HepG2 (cell line): ENCODE results near the gene TAOK3. TPM values are rescaled to one million over a fixed set of nuclear protein-coding genes. Genes with fewer than 3 reads are reported as not detected.

Source experiments
- ADNP ChIP-seq: sonication (generic); formaldehyde crosslinking; IDR thresholded peaks from 2 replicates; pipeline ENCODE4 v1.4.0; 2020; ENCODE audit warnings: missing genetic modification reagents
- ELF3 ChIP-seq: IDR thresholded peaks from 2 replicates; pipeline ENCODE4 v1.6.1; 2016; ENCODE audit warnings: missing genetic modification reagents, missing compliant biosample characterization
- FOXO1 ChIP-seq: sonication (generic); formaldehyde crosslinking; IDR thresholded peaks from 2 replicates; pipeline ENCODE4 v1.4.0; 2020; ENCODE audit warnings: missing genetic modification reagents
- IKZF1 ChIP-seq: fragments of 450-650 bp; IDR thresholded peaks from 2 replicates; pipeline ENCODE4 v1.7.1; 2016
- MTA3 ChIP-seq: sonication (generic); formaldehyde crosslinking; IDR thresholded peaks from 2 replicates; pipeline ENCODE4 v1.4.0; 2020; ENCODE audit warnings: missing genetic modification reagents
- MTF1 ChIP-seq: sonication (generic); formaldehyde crosslinking; IDR thresholded peaks from 2 replicates; pipeline ENCODE4 v1.5.0; 2020; ENCODE audit warnings: missing genetic modification reagents
- NCOR1 ChIP-seq: fragments of 200-600 bp; sonication (generic); IDR thresholded peaks from 2 replicates; pipeline ENCODE4 v1.7.0; 2017; ENCODE audit warnings: antibody characterized with exemption, low read length, borderline replicate concordance
- POLR2G ChIP-seq: fragments of 200-400 bp; formaldehyde crosslinking; IDR thresholded peaks from 2 replicates; pipeline ENCODE4 v1.6.1; 2018; ENCODE audit warnings: mild to moderate bottlenecking, low read depth, low read length, moderate library complexity
- PRMT3 ChIP-seq: sonication (generic); formaldehyde crosslinking; IDR thresholded peaks from 2 replicates; pipeline ENCODE4 v1.8.1; 2022; ENCODE audit warnings: low read depth, mild to moderate bottlenecking, moderate library complexity, missing genetic modification reagents, borderline replicate concordance
- PTBP1 ChIP-seq: fragments of 200-400 bp; formaldehyde crosslinking; IDR thresholded peaks from 2 replicates; pipeline ENCODE4 v1.6.1; 2018; ENCODE audit warnings: low read length, low read depth; ENCODE audit not compliant: poor library complexity, severe bottlenecking
- SIN3A ChIP-seq: IDR thresholded peaks from 2 replicates; pipeline ENCODE4 v1.6.1; 2011; ENCODE audit warnings: low read depth, mild to moderate bottlenecking, control low read depth, low read length, borderline replicate concordance
- SKI ChIP-seq: fragments of 450-650 bp; IDR thresholded peaks from one replicate; pipeline ENCODE4 v1.6.1; 2018; ENCODE audit warnings: mild to moderate bottlenecking; ENCODE audit not compliant: partially characterized antibody
- SP4 ChIP-seq: sonication (generic); formaldehyde crosslinking; IDR thresholded peaks from 2 replicates; pipeline ENCODE4 v1.8.1; 2023; ENCODE audit warnings: mild to moderate bottlenecking, missing genetic modification reagents
- ZBTB2 ChIP-seq: sonication (generic); formaldehyde crosslinking; IDR thresholded peaks from 2 replicates; pipeline ENCODE4 v1.8.0; 2022; ENCODE audit warnings: low read depth, missing genetic modification reagents
- ZBTB33 ChIP-seq: sonication (generic); formaldehyde crosslinking; IDR thresholded peaks from 2 replicates; pipeline ENCODE4 v1.4.0; 2020; ENCODE audit warnings: missing genetic modification reagents
- ZFP91 ChIP-seq: sonication (generic); formaldehyde crosslinking; IDR thresholded peaks from 2 replicates; pipeline ENCODE4 v1.9.0; 2022; ENCODE audit warnings: missing genetic modification reagents, mild to moderate bottlenecking, borderline replicate concordance
- ZNF232 ChIP-seq: sonication (generic); formaldehyde crosslinking; IDR thresholded peaks from 2 replicates; pipeline ENCODE4 v1.4.0; 2020; ENCODE audit warnings: missing genetic modification reagents, borderline replicate concordance
- ZNF335 ChIP-seq: sonication (generic); formaldehyde crosslinking; IDR thresholded peaks from 2 replicates; pipeline ENCODE4 v1.4.0; 2020; ENCODE audit warnings: missing genetic modification reagents
- ZNF34 ChIP-seq: sonication (generic); formaldehyde crosslinking; IDR thresholded peaks from 2 replicates; pipeline ENCODE4 v1.4.0; 2020; ENCODE audit warnings: mild to moderate bottlenecking, missing genetic modification reagents, borderline replicate concordance
- ZNF614 ChIP-seq: IDR thresholded peaks from 2 replicates; pipeline ENCODE4 v1.6.1; 2018; ENCODE audit warnings: missing biosample characterization, missing genetic modification reagents, inconsistent platforms, borderline replicate concordance
- ZNF724P ChIP-seq: sonication (generic); formaldehyde crosslinking; IDR thresholded peaks from 2 replicates; pipeline ENCODE4 v1.8.0; 2022; ENCODE audit warnings: missing genetic modification reagents, borderline replicate concordance
- ZSCAN12 ChIP-seq: sonication (generic); formaldehyde crosslinking; IDR thresholded peaks from 2 replicates; pipeline ENCODE4 v1.9.0; 2021; ENCODE audit warnings: mild to moderate bottlenecking, missing genetic modification reagents
- ZSCAN29 ChIP-seq: sonication (generic); formaldehyde crosslinking; conservative IDR thresholded peaks from 2 replicates; pipeline ENCODE4 v1.4.0; 2020; ENCODE audit warnings: mild to moderate bottlenecking, missing genetic modification reagents
- ZXDC ChIP-seq: sonication (generic); formaldehyde crosslinking; IDR thresholded peaks from 2 replicates; pipeline ENCODE4 v1.5.0; 2020; ENCODE audit warnings: mild to moderate bottlenecking, missing genetic modification reagents
- polyA plus RNA-seq, 8 experiments: library from polyadenylated mRNA; depleted of rRNA in 3 of 8; stranded (reverse) in 7 of 8; unstranded in 1 of 8; fragments of >200 nt; fragmentation: Illumina TruSeq in 4 of 8; extraction: Trizol in 4 of 8; gene quantifications; 2 replicates each; pipeline versions ENCODE4 v1.2.1 to v1.2.3, GENCODE V29; 2011 to 2016; ENCODE audit warnings: low read depth in 4 of 8, missing spikeins in 1 of 8, mixed read lengths in 1 of 8; ENCODE audit not compliant: insufficient read depth in 1 of 8
- total RNA-seq, 5 experiments: library from RNA; depleted of rRNA; stranded (reverse); fragments of >200 nt; fragmentation: Illumina TruSeq; extraction: Trizol; gene quantifications; 2 replicates each; pipeline ENCODE4 v1.2.3, GENCODE V29; 2016; ENCODE audit warnings: low read depth in 1 of 5

TAOK3 gene
- total and polyA plus RNA-seq, 2 of the 13 experiments (the other 11 are each of a cell fraction or from before 2014, with no cell fraction given), result 10.4 to 12.3 TPM

- TF ChIP-seq ZNF614 (no peak), FOXO1 (CRISPR knock-in tag) (peak; percentile 34; the same call in 1 of the 2 replicates), ZNF232 (CRISPR knock-in tag) (peak; percentile 51; the same call in 1 of the 2 replicates), ZBTB33 (no peak), MTF1 (CRISPR knock-in tag) (no peak), SP4 (no peak), ZBTB2 (CRISPR knock-in tag) (no peak), ELF3 (CRISPR knock-in tag) (peak; percentile 41; the same call in 1 of the 2 replicates), ZSCAN12 (CRISPR knock-in tag) (no peak), ZFP91 (CRISPR knock-in tag) (no peak), ADNP (no peak), ZNF724P (CRISPR knock-in tag) (no peak), ZNF335 (CRISPR knock-in tag) (no peak; the same call in 1 of the 2 replicates), NCOR1 (peak; percentile 88), ZSCAN29 (CRISPR knock-in tag) (no peak), POLR2G (no peak), IKZF1 (no peak), ZNF34 (CRISPR knock-in tag) (no peak), ZXDC (CRISPR knock-in tag) (no peak), SIN3A (no peak), PRMT3 (CRISPR knock-in tag) (no peak), SKI (peak; percentile 39), MTA3 (CRISPR knock-in tag) (no peak), PTBP1 (no peak)
Measured at GRCh38 chr12:118124333-118124874, 248.3 kb downstream of the TAOK3 start (continued).
